IMR-90 (cell line): ENCODE measurements around the gene TMEM131.
A peak's percentile ranks its signal among the peaks of the same experiment; 100 is the strongest.

Experiments used
- CTCF ChIP-seq: conservative IDR thresholded peaks from 2 replicates; pipeline ENCODE4 v1.5.1; 2012; ENCODE audit warnings: mild to moderate bottlenecking, low read depth, low read length, improper control_type of control experiment
- RCOR1 ChIP-seq: IDR thresholded peaks from 2 replicates; pipeline ENCODE4 v1.6.1; 2012; ENCODE audit warnings: mild to moderate bottlenecking, low read length, improper control_type of control experiment; ENCODE audit not compliant: insufficient replicate concordance

GRCh38 chr2:97995734-97996624 lies at the start of gene TMEM131:
- no peak for TF ChIP-seq CTCF
- TF ChIP-seq RCOR1: peak; percentile 57
